Loucy (cell line): ENCODE results near the gene PTPRH.

ENCODE experiments used
- H2AFZ ChIP-seq: fragments of 200-600 bp; sonication (generic); 2 replicates; pipeline ENCODE4 v1.6.0; 2016; ENCODE audit warnings: antibody characterized with exemption, mild to moderate bottlenecking, low read length, moderate library complexity
- H3F3A ChIP-seq: fragments of 200-600 bp; 2 replicates; pipeline ENCODE4 v1.6.0; 2016; ENCODE audit warnings: antibody characterized with exemption, low read depth, mild to moderate bottlenecking
- H3K27me3 ChIP-seq: fragments of 200-600 bp; sonication (generic); 2 replicates; pipeline ENCODE4 v1.6.1; 2014; ENCODE audit warnings: low read length, mild to moderate bottlenecking; ENCODE audit not compliant: insufficient read depth, poor library complexity, severe bottlenecking
- H3K36me3 ChIP-seq: fragments of 200-600 bp; sonication (generic); 2 replicates; pipeline ENCODE4 v1.6.1; 2016; ENCODE audit warnings: low read length; ENCODE audit not compliant: insufficient read depth
- H3K4me1 ChIP-seq: fragments of 200-600 bp; sonication (generic); 2 replicates; pipeline ENCODE4 v1.5.1; 2014; ENCODE audit warnings: low read length, mild to moderate bottlenecking; ENCODE audit not compliant: insufficient read depth, poor library complexity, severe bottlenecking
- H3K4me2 ChIP-seq: fragments of 200-600 bp; sonication (generic); 2 replicates; pipeline ENCODE4 v1.6.0; 2014; ENCODE audit warnings: antibody characterized with exemption, low read length, low read depth, mild to moderate bottlenecking; ENCODE audit not compliant: poor library complexity, severe bottlenecking
- H3K4me3 ChIP-seq: fragments of 200-600 bp; sonication (generic); 2 replicates; pipeline ENCODE4 v1.5.1; 2014; ENCODE audit warnings: low read length, mild to moderate bottlenecking, mixed read lengths; ENCODE audit not compliant: poor library complexity, severe bottlenecking
- H3K79me2 ChIP-seq: fragments of 200-600 bp; sonication (generic); 2 replicates; pipeline ENCODE4 v1.6.1; 2014; ENCODE audit warnings: low read length; ENCODE audit not compliant: insufficient read depth
- H3K9ac ChIP-seq: fragments of 200-600 bp; sonication (generic); 2 replicates; pipeline ENCODE4 v1.6.0; 2014; ENCODE audit warnings: mild to moderate bottlenecking, low read depth, low read length, moderate library complexity; ENCODE audit not compliant: poor library complexity, severe bottlenecking
- H3K9me2 ChIP-seq: fragments of 200-600 bp; sonication (generic); replicated peaks from 2 replicates; pipeline ENCODE4 v1.6.1; 2016; ENCODE audit warnings: low read depth, low read length, mixed read lengths
- H3K9me3 ChIP-seq: fragments of 200-600 bp; sonication (generic); 2 replicates; pipeline ENCODE4 v1.6.1; 2014; ENCODE audit warnings: mild to moderate bottlenecking, antibody characterized with exemption, low read length, low read depth; ENCODE audit not compliant: insufficient read depth
- H4K20me1 ChIP-seq: fragments of 200-600 bp; sonication (generic); 2 replicates; pipeline ENCODE4 v1.6.0; 2014; ENCODE audit warnings: antibody characterized with exemption, low read length, mild to moderate bottlenecking; ENCODE audit not compliant: insufficient read depth, poor library complexity, severe bottlenecking
- CTCF ChIP-seq: fragments of 200-600 bp; sonication (generic); conservative IDR thresholded peaks from 2 replicates; pipeline ENCODE4 v1.5.1; 2014; ENCODE audit warnings: mild to moderate bottlenecking, antibody characterized with exemption, low read length
- EZH2phosphoT487 ChIP-seq: fragments of 200-600 bp; IDR thresholded peaks from 2 replicates; pipeline ENCODE4 v1.6.1; 2018; ENCODE audit warnings: antibody characterized with exemption, mild to moderate bottlenecking, moderate library complexity, borderline replicate concordance

PTPRH gene

GRCh38 chr19:55169136-55169535, 40.2 kb downstream of the PTPRH start:
- H3K4me2 ChIP-seq = no peak overlapping the region
- no peaks in the 10 kb centered on the region for H3K9me2 ChIP-seq
- no peaks in the 10 kb centered on the region for H3K9me3 ChIP-seq
- H3K4me3 ChIP-seq = no peak overlapping the region
- no peak overlapping the region for H2AFZ ChIP-seq
- no peak for TF ChIP-seq EZH2phosphoT487
- TF ChIP-seq CTCF = no peak
- no peaks in the 10 kb centered on the region for H3K27me3 ChIP-seq
- H3K9ac ChIP-seq = no peak overlapping the region
- H4K20me1 ChIP-seq = no peaks in the 10 kb centered on the region
- peaks cover 3% of the 10 kb centered on the region for H3K4me1 ChIP-seq
- no peaks in the 10 kb centered on the region for H3F3A ChIP-seq
- H3K79me2 ChIP-seq = no peaks in the 10 kb centered on the region
- H3K36me3 ChIP-seq = no peaks in the 10 kb centered on the region

- no peaks in the 10 kb centered on the region for H4K20me1 ChIP-seq
- H3K9me2 ChIP-seq = no peaks in the 10 kb centered on the region
- H3K4me2 ChIP-seq = peak within 1 kb of the TSS; percentile 90
- H2AFZ ChIP-seq = peak within 1 kb of the TSS; percentile 84
- no peaks in the 10 kb centered on the region for H3F3A ChIP-seq
- peak within 1 kb of the TSS; percentile 76 for H3K4me3 ChIP-seq
- no peaks in the 10 kb centered on the region for H3K36me3 ChIP-seq
- no peak for TF ChIP-seq CTCF
- no peak for TF ChIP-seq EZH2phosphoT487
- no peaks in the 10 kb centered on the region for H3K27me3 ChIP-seq
- peaks cover 3% of the 10 kb centered on the region for H3K4me1 ChIP-seq
- H3K9me3 ChIP-seq = no peaks in the 10 kb centered on the region
- H3K9ac ChIP-seq = no peak within 1 kb of the TSS
- no peaks in the 10 kb centered on the region for H3K79me2 ChIP-seq
These were observed 42.6 kb downstream of the PTPRH start, which contains the start of gene DNAAF3 for GRCh38 chr19:55166530-55167268. Gene DNAAF3 (minus strand): TSS chr19:55166613. CDS start chr19:55166413, 200 bp downstream.

- peak; percentile 88 for TF ChIP-seq CTCF
- TF ChIP-seq EZH2phosphoT487 = no peak
- Histone ChIP-seq H4K20me1 (no peaks in the 10 kb centered on the region), H3K79me2 (no peaks in the 10 kb centered on the region), H3K27me3 (no peaks in the 10 kb centered on the region), H2AFZ (peak overlapping the region; percentile 84), H3K9me2 (no peaks in the 10 kb centered on the region), H3K9ac (no peak overlapping the region), H3K4me1 (peaks cover 3% of the 10 kb centered on the region), H3K4me3 (peak overlapping the region; percentile 76), H3K9me3 (no peaks in the 10 kb centered on the region), H3K36me3 (no peaks in the 10 kb centered on the region), H3F3A (no peaks in the 10 kb centered on the region), H3K4me2 (peak overlapping the region; percentile 90)
These were observed 43.3 kb downstream of the PTPRH start for GRCh38 chr19:55165952-55166529.
